GM18873 (cell line): ENCODE data around the gene BAHCC1.

Source experiments
- ATAC-seq: cut with Tn5 transposase; IDR thresholded peaks from one replicate; pipeline ENCODE4 v1.9.1; 2021; ENCODE audit warnings: mild to moderate bottlenecking, moderate library complexity, moderate number of reproducible peaks; ENCODE audit not compliant: unreplicated experiment, low FRiP score

Gene BAHCC1

GRCh38 chr17:81409190-81409935 is 14.1 kb downstream of the BAHCC1 start:
- ATAC-seq, result no peak

DNA sequence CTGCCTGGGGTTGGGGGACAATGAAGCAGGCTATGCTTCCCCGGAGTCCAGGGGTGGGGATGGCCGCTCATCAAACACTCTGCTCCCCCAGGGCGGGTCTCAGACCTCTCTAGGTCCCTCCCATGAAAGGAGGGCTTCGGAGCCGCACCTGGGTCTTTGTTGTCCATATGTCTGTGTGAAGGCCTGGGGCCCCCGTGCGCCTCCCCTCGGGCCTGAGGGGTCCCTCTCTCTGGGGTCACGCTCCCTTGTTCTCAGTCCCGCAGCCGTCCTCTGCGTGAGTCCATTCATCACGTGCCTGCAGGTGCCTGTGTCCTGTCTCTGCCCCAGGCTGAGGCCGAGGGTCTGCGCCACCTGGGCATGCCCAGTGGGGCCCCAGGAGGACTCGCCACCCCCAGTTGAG is 15.6 kb downstream of the BAHCC1 start:
- ATAC-seq, result no peak

- no peak for ATAC-seq
Measured at GRCh38 chr17:81411305-81411704, 16.0 kb downstream of the BAHCC1 start.

- no peak for ATAC-seq
Measured at GRCh38 chr17:81412490-81413093, 17.3 kb downstream of the BAHCC1 start.

GRCh38 chr17:81413497-81414135 is 18.4 kb downstream of the BAHCC1 start:
- ATAC-seq, result no peak

GRCh38 chr17:81414756-81415516 is 19.7 kb downstream of the BAHCC1 start:
- no peak for ATAC-seq

- no peak for ATAC-seq
Measured at GRCh38 chr17:81415681-81416080, 20.4 kb downstream of the BAHCC1 start.

DNA sequence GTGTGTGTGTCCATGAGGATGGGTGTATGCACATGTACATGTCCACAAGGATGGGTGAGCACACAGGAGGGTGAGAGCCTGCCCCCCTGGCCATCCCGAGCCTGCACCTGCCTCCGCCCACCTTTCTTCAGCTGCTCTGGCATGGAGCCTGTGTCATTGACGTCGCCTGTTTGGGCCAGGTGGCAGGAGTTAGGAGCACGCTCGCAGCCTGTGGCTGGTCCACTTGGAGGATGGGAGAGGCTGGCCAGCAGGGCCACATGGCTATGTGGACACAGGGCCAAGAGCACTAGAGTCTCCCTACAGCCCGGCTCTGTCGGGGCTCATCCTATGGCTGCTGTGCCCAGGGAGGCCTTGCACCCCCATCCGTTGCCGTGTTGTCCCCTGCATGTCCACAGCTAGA is 21.4 kb downstream of the BAHCC1 start:
- ATAC-seq, result no peak

DNA sequence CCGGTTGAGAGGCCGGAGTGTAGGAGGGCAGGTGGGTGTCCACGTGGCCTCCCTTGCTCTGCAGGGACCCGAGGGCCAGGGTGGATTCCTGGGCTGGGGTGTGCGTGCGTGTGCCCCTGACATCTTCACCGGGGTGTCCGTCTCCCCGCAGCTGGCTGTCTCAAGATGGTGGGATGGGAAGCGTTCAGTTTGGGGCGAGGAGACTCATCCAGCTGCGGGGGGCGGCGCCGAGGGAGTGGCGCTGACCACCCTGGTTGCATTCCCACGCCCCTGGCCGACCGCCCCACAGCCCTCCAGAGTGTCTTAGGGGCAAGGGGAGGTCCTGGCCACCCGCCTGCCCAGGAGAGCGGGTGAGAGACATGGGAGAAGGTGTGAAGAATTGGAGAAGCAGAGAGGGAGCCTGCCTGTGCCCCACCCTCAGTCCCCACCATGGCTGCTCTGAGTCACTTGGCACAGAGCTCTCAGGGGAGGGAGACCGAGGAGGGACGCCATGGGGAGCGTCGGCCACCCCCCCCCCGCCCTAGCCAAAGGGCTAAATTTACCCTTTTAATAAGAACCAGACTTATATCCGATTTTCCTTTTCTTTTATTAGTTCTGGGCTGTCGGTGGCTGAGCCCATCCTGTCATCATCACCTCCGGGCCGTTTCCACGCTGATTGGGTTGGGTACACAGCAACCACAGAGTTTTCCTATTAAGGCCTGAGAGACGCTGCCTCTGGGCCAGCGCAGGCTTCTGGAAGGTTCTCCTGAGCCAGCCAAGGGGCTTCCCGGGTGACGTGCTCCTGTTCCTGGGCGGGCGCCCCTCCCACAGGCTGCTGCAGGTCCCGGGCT is 22.0 kb downstream of the BAHCC1 start:
- no peak for ATAC-seq

- no peak for ATAC-seq
Measured at GRCh38 chr17:81417879-81418709, 22.8 kb downstream of the BAHCC1 start.

- ATAC-seq, result no peak
Measured at GRCh38 chr17:81418710-81419318, 23.6 kb downstream of the BAHCC1 start.

GRCh38 chr17:81419319-81419885 is 24.1 kb downstream of the BAHCC1 start:
- ATAC-seq, result no peak

DNA sequence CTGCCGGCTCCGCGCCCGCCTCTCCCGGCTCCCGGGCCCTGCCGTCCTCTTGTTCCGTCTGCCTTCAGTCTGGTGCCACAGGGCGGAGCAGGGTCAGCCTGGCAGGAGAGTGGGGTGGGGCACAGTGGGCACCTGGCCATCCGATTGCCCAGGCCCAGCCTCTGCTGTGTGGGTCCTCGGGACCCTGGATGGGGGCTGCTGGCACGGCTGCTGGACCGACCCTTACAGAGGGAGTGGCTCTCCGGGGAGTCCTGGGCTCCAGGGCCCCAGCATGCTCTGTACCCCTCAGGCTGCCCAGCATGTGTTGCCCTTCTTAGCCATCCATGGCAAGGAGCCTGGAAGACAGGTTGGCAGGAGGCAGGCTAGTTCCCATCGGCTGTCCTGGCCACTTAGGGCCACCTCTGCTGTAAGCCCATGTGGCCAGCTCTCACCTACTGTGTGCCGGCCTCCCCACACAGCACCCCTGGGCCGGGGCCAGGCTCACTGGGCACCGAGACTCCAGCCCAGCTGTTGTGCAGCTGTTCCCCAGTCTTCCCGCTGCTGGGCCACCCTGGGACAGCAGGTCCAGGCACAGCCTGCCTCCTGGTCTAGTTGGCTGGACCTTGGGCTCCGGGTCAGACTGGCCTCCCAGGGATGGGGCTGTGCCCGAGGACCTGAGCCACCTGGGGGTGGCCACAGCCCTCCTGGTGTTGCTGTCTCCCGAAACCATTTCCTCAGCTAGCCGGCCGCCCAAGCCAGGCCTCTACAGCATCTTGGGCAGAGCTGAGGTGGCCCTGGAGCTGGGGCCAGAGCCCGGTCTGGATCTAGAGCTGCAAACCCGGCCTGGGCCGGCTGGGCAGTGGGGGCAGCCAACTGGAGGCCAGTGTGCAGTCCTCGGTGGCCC is 24.9 kb downstream of the BAHCC1 start:
- ATAC-seq, result no peak

GRCh38 chr17:81420769-81421462 is 25.7 kb downstream of the BAHCC1 start:
- no peak for ATAC-seq

DNA sequence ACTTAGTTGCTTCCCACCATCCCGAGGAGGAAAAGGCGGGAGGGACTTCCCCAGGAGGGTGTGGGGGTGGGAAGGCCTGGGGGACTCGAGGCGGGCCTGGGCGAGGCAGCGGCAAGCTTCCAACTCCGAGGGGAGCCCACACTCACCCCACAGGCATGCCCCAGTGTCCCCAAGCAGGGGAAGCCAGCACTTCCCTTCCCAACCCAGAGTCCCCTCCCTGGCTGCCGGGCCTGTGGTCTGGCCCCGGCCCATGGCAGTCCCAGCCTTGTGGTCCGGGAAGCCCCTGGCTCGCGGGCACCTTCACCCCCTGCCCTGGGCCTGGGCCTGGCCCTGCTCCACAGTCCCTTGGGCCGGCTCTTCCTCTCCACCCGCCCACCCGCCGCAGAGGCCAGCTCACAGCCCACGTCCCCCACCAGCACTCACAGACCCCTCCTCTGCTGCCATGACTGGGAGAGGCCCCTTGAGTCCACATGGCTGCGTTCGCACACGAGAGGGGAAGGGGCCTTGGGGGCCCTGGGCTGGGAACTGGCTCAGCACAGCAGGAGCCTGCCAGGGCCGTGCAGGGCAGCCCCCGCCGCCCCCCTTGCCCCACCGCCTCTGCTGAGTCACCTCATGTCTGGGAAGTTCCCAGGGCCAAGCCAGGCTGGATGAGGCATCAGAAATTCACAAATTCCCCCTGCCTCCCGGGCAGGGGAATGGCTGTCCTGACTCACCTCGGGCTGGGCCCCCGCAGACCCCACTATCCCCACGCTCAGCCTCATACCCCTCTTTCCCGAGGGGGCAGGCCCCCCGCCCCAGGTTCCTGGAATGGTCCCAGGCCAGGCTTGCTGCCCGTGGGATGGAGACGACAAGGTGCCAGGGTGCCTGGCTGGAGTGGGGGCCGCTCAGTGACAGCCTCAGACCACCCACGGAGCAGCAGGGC is 27.8 kb downstream of the BAHCC1 start:
- ATAC-seq, result no peak

DNA sequence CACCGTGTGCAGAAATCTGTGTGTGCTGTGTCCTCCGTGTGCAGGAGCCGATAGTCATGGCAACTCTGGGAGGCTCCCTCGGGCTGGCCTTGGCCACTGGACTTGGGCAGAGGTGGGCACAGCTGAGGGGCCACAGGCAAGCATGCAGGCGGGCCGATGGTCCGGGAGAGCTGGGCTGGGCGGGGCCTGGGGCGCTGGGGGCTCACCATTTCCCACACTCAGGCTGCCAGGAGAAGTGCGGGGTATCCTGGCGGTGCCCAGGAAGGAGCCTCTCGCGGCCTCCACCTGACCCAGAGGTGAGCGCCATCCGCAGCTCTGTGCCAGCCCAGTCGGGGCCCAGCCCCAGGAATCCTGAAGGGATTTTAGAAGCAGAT is 28.4 kb downstream of the BAHCC1 start:
- no peak for ATAC-seq
